OCI-LY3 (cell line): ENCODE results near the gene HSD11B1.

Experiments used
- H2AFZ ChIP-seq: fragments of 200-600, 300-600 bp; shearing (Covaris generic); 2 replicates; pipeline ENCODE4 v1.6.0; 2014; ENCODE audit warnings: antibody characterized with exemption, low read depth, low read length
- H3K27ac ChIP-seq: fragments of 200-600, 300-600 bp; sonication (generic); 2 replicates; pipeline ENCODE4 v1.5.1; 2014; ENCODE audit warnings: mild to moderate bottlenecking, low read length, moderate library complexity, mixed read lengths
- H3K27me3 ChIP-seq: fragments of 200-600, 300-600 bp; sonication (generic); 2 replicates; pipeline ENCODE4 v1.6.1; 2014; ENCODE audit warnings: low read depth, low read length, mixed read lengths
- H3K36me3 ChIP-seq: fragments of 200-600, 300-600 bp; sonication (generic); replicated peaks from 2 replicates; pipeline ENCODE3; 2014; ENCODE audit warnings: low read depth, low read length, mixed read lengths
- H3K4me1 ChIP-seq: fragments of 300-600, 200-600 bp; sonication (generic); 2 replicates; pipeline ENCODE4 v1.6.1; 2014; ENCODE audit warnings: low read length, mixed read lengths
- H3K4me2 ChIP-seq: fragments of 200-600, 300-600 bp; sonication (generic); 2 replicates; pipeline ENCODE4 v1.6.1; 2014; ENCODE audit warnings: low read length, mixed read lengths
- H3K4me3 ChIP-seq: fragments of 300-600, 200-600 bp; sonication (generic); 2 replicates; pipeline ENCODE4 v1.5.1; 2014; ENCODE audit warnings: antibody characterized with exemption, mild to moderate bottlenecking, low read length, moderate library complexity
- H3K79me2 ChIP-seq: fragments of 300-600, 200-600 bp; shearing (Covaris generic); 2 replicates; pipeline ENCODE4 v1.6.1; 2014; ENCODE audit warnings: mild to moderate bottlenecking, low read length, mixed read lengths
- H3K9ac ChIP-seq: fragments of 300-600, 200-600 bp; shearing (Covaris generic); 2 replicates; pipeline ENCODE4 v1.6.0; 2014; ENCODE audit warnings: mild to moderate bottlenecking, low read length, moderate library complexity
- H3K9me3 ChIP-seq: fragments of 200-600, 300-600 bp; shearing (Covaris generic); 2 replicates; pipeline ENCODE4 v1.6.1; 2014; ENCODE audit warnings: low read length, mixed read lengths; ENCODE audit not compliant: insufficient read depth
- H4K20me1 ChIP-seq: fragments of 200-600, 300-600 bp; sonication (generic); 2 replicates; pipeline ENCODE4 v1.6.1; 2016; ENCODE audit warnings: low read length, mixed read lengths; ENCODE audit not compliant: insufficient read depth
- CTCF ChIP-seq: fragments of 200-600, 300-600 bp; sonication (generic); IDR thresholded peaks from 2 replicates; pipeline ENCODE4 v1.5.1; 2014; ENCODE audit warnings: antibody characterized with exemption, low read length, low read depth
- EZH2phosphoT487 ChIP-seq: fragments of 200-600 bp; shearing (Covaris generic); IDR thresholded peaks from 2 replicates; pipeline ENCODE4 v1.6.1; 2018; ENCODE audit warnings: antibody characterized with exemption, mixed run types, low read depth

Gene HSD11B1

GRCh38 chr1:209723265-209723664, 18.6 kb downstream of the HSD11B1 start:
- TF ChIP-seq EZH2phosphoT487, result no peak
- TF ChIP-seq CTCF, result no peak
- Histone ChIP-seq H2AFZ (no peak overlapping the region), H3K79me2 (no peaks in the 10 kb centered on the region), H3K27me3 (no peaks in the 10 kb centered on the region), H3K4me1 (peaks cover 15% of the 10 kb centered on the region), H3K9ac (no peak overlapping the region), H4K20me1 (no peaks in the 10 kb centered on the region), H3K4me3 (no peak overlapping the region), H3K36me3 (no peaks in the 10 kb centered on the region), H3K4me2 (no peak overlapping the region), H3K27ac (no peak overlapping the region), H3K9me3 (no peaks in the 10 kb centered on the region)

DNA sequence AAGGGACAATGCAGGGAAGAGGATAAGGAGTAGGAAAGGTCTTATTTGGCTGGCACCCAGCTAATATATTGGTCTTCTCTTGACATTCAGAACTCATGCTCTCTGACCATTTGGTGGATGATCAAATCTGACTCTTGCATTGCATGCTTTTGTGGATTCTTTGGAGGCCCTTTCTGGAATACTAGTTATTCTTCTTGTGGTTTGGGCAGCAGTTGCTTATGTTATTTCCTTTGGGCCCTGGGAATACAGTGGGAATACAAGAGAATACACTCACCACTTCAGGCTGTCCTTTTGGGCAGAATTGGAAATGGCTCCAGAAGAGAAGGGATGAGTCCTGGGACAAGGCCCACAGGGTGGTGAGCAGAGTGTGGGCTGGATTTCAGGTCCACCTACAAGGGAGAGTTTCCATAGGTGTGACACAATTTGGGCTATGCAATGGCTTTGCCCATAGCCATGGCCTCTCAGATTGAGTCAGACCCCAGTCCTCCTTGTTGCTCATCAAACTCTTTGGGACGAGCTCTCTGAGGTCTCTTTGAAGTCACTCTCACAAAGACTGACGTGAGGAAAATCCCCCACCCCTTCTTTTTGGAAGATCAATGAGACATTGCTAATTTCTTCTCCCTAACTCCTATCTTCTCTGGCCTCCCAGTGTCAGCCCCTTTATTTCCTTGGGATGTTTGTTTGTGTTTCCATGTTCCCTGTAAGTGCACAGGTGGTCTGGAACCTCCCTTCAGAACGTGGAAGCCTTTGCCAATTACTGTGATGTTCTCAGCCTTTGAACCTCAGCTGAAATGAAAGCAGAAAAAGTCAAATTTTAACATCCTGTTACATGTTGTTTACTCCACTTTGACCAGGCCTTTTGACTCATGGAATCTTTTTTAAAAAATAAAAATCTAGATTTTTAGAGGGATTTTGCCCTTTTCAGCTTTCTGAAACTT, 19.4 kb downstream of the HSD11B1 start:
- Histone ChIP-seq H4K20me1 (no peaks in the 10 kb centered on the region), H3K79me2 (no peaks in the 10 kb centered on the region), H3K4me1 (peaks cover 12% of the 10 kb centered on the region), H3K9me3 (no peaks in the 10 kb centered on the region), H3K27me3 (no peaks in the 10 kb centered on the region), H3K27ac (no peak overlapping the region), H3K36me3 (no peaks in the 10 kb centered on the region), H3K9ac (no peak overlapping the region), H2AFZ (no peak overlapping the region), H3K4me2 (no peak overlapping the region), H3K4me3 (no peak overlapping the region)
- TF ChIP-seq CTCF (no peak), EZH2phosphoT487 (no peak)

DNA sequence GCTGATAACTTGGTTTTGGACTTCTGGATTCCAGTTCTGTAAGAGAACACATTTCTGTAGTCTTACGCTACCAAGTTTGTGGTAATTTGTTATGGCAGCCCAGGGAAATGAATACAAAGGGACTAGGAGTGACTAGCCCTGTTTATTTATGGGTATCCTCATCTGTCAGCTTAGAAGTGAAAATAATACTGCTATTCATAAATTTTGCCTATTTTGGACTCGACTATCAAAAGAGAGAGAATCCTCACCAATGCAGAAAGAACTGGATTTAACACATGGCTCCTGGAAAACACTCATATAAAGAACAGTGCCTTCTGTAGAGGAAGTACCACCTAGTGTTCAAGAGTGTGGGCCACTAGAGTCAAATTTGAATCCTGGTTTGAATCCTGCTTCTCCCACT, 22.6 kb downstream of the HSD11B1 start:
- Histone ChIP-seq H3K9me3 (no peaks in the 10 kb centered on the region), H3K79me2 (no peaks in the 10 kb centered on the region), H3K27ac (no peak overlapping the region), H3K4me2 (no peak overlapping the region), H3K9ac (no peak overlapping the region), H3K27me3 (peaks cover 4% of the 10 kb centered on the region; the same call in 1 of the 2 replicates), H2AFZ (no peak overlapping the region), H3K4me3 (no peak overlapping the region), H3K4me1 (peaks cover 12% of the 10 kb centered on the region), H3K36me3 (no peaks in the 10 kb centered on the region), H4K20me1 (no peaks in the 10 kb centered on the region)
- TF ChIP-seq EZH2phosphoT487 (no peak), CTCF (0 out of 2 replicates have a peak, but pooled peaks have one; percentile 6)

DNA sequence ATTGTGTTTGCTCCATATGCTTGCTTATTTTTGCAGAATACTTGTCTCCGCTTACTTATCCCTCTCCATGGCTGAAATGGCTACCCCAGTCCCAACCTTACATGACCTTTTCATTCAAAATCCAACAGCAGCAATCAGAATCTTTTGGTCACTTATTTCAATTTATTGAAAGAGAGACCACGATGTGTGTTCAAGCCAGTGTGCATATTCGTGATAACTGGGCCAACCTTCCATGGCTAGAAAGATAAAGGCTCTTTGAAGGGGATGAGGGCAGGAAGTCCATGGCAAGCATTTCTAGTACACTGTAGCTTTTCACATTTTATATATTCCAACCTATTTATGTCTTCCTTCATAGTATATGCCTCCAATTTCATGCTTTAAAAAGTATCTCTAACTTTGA, 23.1 kb downstream of the HSD11B1 start:
- Histone ChIP-seq H3K79me2 (no peaks in the 10 kb centered on the region), H3K36me3 (no peaks in the 10 kb centered on the region), H2AFZ (no peak overlapping the region), H3K9ac (no peak overlapping the region), H3K4me1 (peaks cover 12% of the 10 kb centered on the region), H4K20me1 (no peaks in the 10 kb centered on the region), H3K4me3 (no peak overlapping the region), H3K9me3 (no peaks in the 10 kb centered on the region), H3K4me2 (no peak overlapping the region), H3K27me3 (peaks cover 4% of the 10 kb centered on the region; the same call in 1 of the 2 replicates), H3K27ac (no peak overlapping the region)
- TF ChIP-seq EZH2phosphoT487 (no peak), CTCF (no peak)
